Spleen (tissue), 7 donors: Measurements from ENCODE around the gene EDEM3.
"Not testable (repeated sequence)": the region's sequence is repeated elsewhere in the genome, so short reads cannot be mapped to it uniquely, and the experiment has no call there.

Source experiments
- CTCF ChIP-seq, 11 experiments: fragments of 200-600 bp in 7 of 11; fragments of 450-650 bp in 4 of 11; sonication (generic) in 4 of 11; IDR thresholded peaks in 8 of 11; conservative IDR thresholded peaks in 3 of 11; 1 replicate in 7 of 11; 2 replicates in 4 of 11; pipeline versions ENCODE4 v1.4.0 to v1.8.0; 2016 to 2021; ENCODE audit warnings: antibody characterized with exemption in 11 of 11, inconsistent platforms in 4 of 11, mild to moderate bottlenecking in 1 of 11
- POLR2A ChIP-seq, 3 donors: fragments of 450-650 bp; IDR thresholded peaks; one replicate each; pipeline ENCODE4 v1.5.1; 2017; ENCODE audit warnings: antibody characterized with exemption in 3 of 3, mild to moderate bottlenecking in 1 of 3
- POLR2AphosphoS5 ChIP-seq, 3 donors: sonication (generic); formaldehyde crosslinking; IDR thresholded peaks; one replicate each; pipeline ENCODE4 v1.5.1; 2017; ENCODE audit warnings: antibody characterized with exemption in 3 of 3
- donor health status: DM: no; HTN: no; CAD: no; lungs with moderate emphysema.
- donor health status: DM: no; HTN: no; CAD: no.
- donor health status: DM: no; HTN: no; CAD: no.

GRCh38 chr1:184763520-184763919, 8.9 kb upstream of the EDEM3 start:
- not testable (repeated sequence) for TF ChIP-seq CTCF (IDR thresholded peaks at IDR 0.05 in 8 of 11, conservative IDR thresholded peaks at IDR 0.05 in 3 of 11); POLR2AphosphoS5 (IDR thresholded peaks at IDR 0.05); POLR2A (IDR thresholded peaks at IDR 0.05)
